B cell (primary cell): ENCODE data around the gene NBPF1. TPM values are rescaled to one million over a fixed set of nuclear protein-coding genes. Genes with fewer than 3 reads are reported as not detected.
"Not testable (repeated sequence)": the region's sequence is repeated elsewhere in the genome, so short reads cannot be mapped to it uniquely, and the experiment has no call there.

Experiments
- ATAC-seq: fragments of 200-7000 bp; cut with Tn5 transposase; one replicate; pipeline ENCODE4 v1.10.0; 2021; ENCODE audit warnings: low read depth, mild to moderate bottlenecking, moderate number of reproducible peaks, moderate library complexity
- CTCF ChIA-PET: fragments of 350-600 bp; sonication (Branson Sonifier 250); formaldehyde crosslinking; loops from one replicate; lab custom pipeline; 2021; ENCODE audit warnings: antibody characterized with exemption, inconsistent platforms; lab: Charles Lee
- POLR2A ChIA-PET: fragments of 350-600 bp; sonication (Branson Sonifier 250); formaldehyde crosslinking; loops from one replicate; lab custom pipeline; 2021; ENCODE audit warnings: antibody characterized with exemption; lab: Charles Lee
- DNase-seq: peaks from one replicate; pipeline ENCODE4 v3.0.0; 2013
- H2AFZ ChIP-seq: 2 replicates; pipeline ENCODE4 v1.6.1; 2012; ENCODE audit warnings: mild to moderate bottlenecking, low read depth, low read length; ENCODE audit not compliant: insufficient read depth, poor library complexity, severe bottlenecking
- H3K27ac ChIP-seq, 2 donors: 1 replicate in 1 of 2; 2 replicates in 1 of 2; pipeline ENCODE4 v1.5.1; 2012 to 2013; ENCODE audit warnings: low read length in 2 of 2, mild to moderate bottlenecking in 2 of 2, moderate library complexity in 1 of 2
- H3K27me3 ChIP-seq, 4 experiments: fragments of 200-600 bp in 1 of 4; sonication (generic) in 1 of 4; replicated peaks in 1 of 4; 1 replicate in 2 of 4; 2 replicates in 2 of 4; pipeline versions ENCODE4 v1.6.1 to v1.7.0; 2013 to 2016; ENCODE audit warnings: low read length in 3 of 4, mild to moderate bottlenecking in 2 of 4, mixed read lengths in 1 of 4, moderate library complexity in 1 of 4; ENCODE audit not compliant: insufficient read depth in 4 of 4, control insufficient read depth in 3 of 4; ENCODE audit errors: control extremely low read depth in 1 of 4
- H3K36me3 ChIP-seq, 2 experiments: replicated peaks in 1 of 2; 1 replicate in 1 of 2; 2 replicates in 1 of 2; pipeline versions ENCODE4 v1.6.1 to v1.7.1; 2013; ENCODE audit warnings: low read length in 1 of 2; ENCODE audit not compliant: insufficient read depth in 2 of 2, control insufficient read depth in 1 of 2; ENCODE audit errors: control extremely low read depth in 1 of 2, extremely low read depth in 1 of 2
- H3K4me1 ChIP-seq, 2 donors: fragments of 200-600 bp in 1 of 2; sonication (generic) in 1 of 2; 1 replicate in 1 of 2; 2 replicates in 1 of 2; pipeline versions ENCODE4 v1.5.1 to v1.6.1; 2013 to 2017; ENCODE audit warnings: low read length in 2 of 2; ENCODE audit not compliant: control insufficient read depth in 2 of 2, insufficient read depth in 2 of 2
- H3K4me2 ChIP-seq: replicated peaks from 2 replicates; pipeline ENCODE3; 2012; ENCODE audit warnings: mild to moderate bottlenecking, low read depth, low read length; ENCODE audit not compliant: poor library complexity, severe bottlenecking
- H3K4me3 ChIP-seq, 5 experiments: fragments of 200-600 bp in 1 of 5; sonication (generic) in 1 of 5; 1 replicate in 3 of 5; 2 replicates in 2 of 5; pipeline versions ENCODE4 v1.5.1 to v1.7.0; 2011 to 2016; ENCODE audit warnings: low read length in 4 of 5, mild to moderate bottlenecking in 4 of 5, low read depth in 2 of 5, control low read depth in 1 of 5, moderate library complexity in 1 of 5; ENCODE audit not compliant: insufficient read depth in 1 of 5; ENCODE audit errors: control extremely low read depth in 1 of 5, extremely low read depth in 1 of 5
- H3K79me2 ChIP-seq: fragments of 200-600 bp; sonication (generic); one replicate; pipeline ENCODE4 v1.6.0; 2016; ENCODE audit warnings: low read length; ENCODE audit not compliant: control insufficient read depth, insufficient read depth
- H3K9ac ChIP-seq: fragments of 200-600 bp; sonication (generic); 2 replicates; pipeline ENCODE4 v1.6.1; 2017; ENCODE audit warnings: mild to moderate bottlenecking, low read length, moderate library complexity
- H3K9me3 ChIP-seq, 3 donors: one replicate each; pipeline versions ENCODE4 v1.6.1 to v1.7.1; 2013; ENCODE audit warnings: low read length in 2 of 3; ENCODE audit not compliant: control insufficient read depth in 2 of 3, insufficient read depth in 1 of 3; ENCODE audit errors: control extremely low read depth in 1 of 3
- H4K20me1 ChIP-seq: 2 replicates; pipeline ENCODE4 v1.6.0; 2012; ENCODE audit warnings: mild to moderate bottlenecking, low read length; ENCODE audit not compliant: insufficient read depth, control insufficient read depth, poor library complexity, severe bottlenecking
- H3K27ac Mint-ChIP-seq: one replicate; pipeline ENCODE4 v1.8.0; 2021; ENCODE audit warnings: mixed read lengths
- H3K27me3 Mint-ChIP-seq: one replicate; pipeline ENCODE4 v1.8.0; 2021; ENCODE audit warnings: mixed read lengths
- H3K4me1 Mint-ChIP-seq: one replicate; pipeline ENCODE4 v1.8.0; 2021; ENCODE audit warnings: mixed read lengths
- H3K4me3 Mint-ChIP-seq: one replicate; pipeline ENCODE4 v1.8.0; 2021; ENCODE audit warnings: mixed read lengths
- H3K9me3 Mint-ChIP-seq: one replicate; pipeline ENCODE4 v1.8.0; 2022; ENCODE audit warnings: mixed read lengths; ENCODE audit not compliant: insufficient read depth
- CTCF ChIP-seq: fragments of 200-600 bp; IDR thresholded peaks from one replicate; pipeline ENCODE4 v1.8.0; 2022; ENCODE audit warnings: antibody characterized with exemption, mild to moderate bottlenecking
- EZH2 ChIP-seq: IDR thresholded peaks from 2 replicates; pipeline ENCODE4 v1.6.1; 2012; ENCODE audit warnings: borderline replicate concordance, low read depth, mild to moderate bottlenecking, moderate library complexity, low read length; ENCODE audit not compliant: insufficient read depth, poor library complexity, severe bottlenecking
- WGBS: methylation state at CpG from one replicate; pipeline ENCODE4 v1.1.5; 2013; ENCODE audit warnings: missing lambda C conversion rate; ENCODE audit not compliant: insufficient coverage; 5-methylcytosine and 5-hydroxymethylcytosine counted together
- intact Hi-C: fragments of 100-400 bp; cut with micrococcal nuclease; formaldehyde crosslinking; loops from one replicate; pipeline ENCODE4 v1.10.0; 2022
- polyA plus RNA-seq: library from polyadenylated mRNA; depleted of rRNA; stranded (reverse); fragments of >200 nt; gene quantifications from 2 replicates; pipeline ENCODE4 v1.2.3, GENCODE V29; 2012
- total RNA-seq, 2 donors: library from RNA; stranded (reverse); fragments of 120-200 nt in 1 of 2; gene quantifications; 1 replicate in 1 of 2; 2 replicates in 1 of 2; pipeline versions ENCODE4 v1.2.3 to v1.2.4, GENCODE V29; 2013 to 2022

NBPF1 gene
- total and polyA plus RNA-seq, 2 donors (not counting 1 experiment from before 2014, with no cell fraction given) = 19.1 to 66.3 TPM

- Histone ChIP-seq H3K27ac (no peak overlapping the region), H3K4me3 (no peak overlapping the region), H3K27me3 (peaks cover 0 to 4% (median 0%) of the 10 kb centered on the region in 4 experiments), H3K36me3 (peaks cover 0 to 34% of the 10 kb centered on the region in 2 experiments), H3K4me1 (peaks cover 6 to 7% of the 10 kb centered on the region in 2 donors), H2AFZ (no peak overlapping the region), H3K9me3 (no peaks in the 10 kb centered on the region), H3K4me2 (no peak overlapping the region), H4K20me1 (peaks cover 11% of the 10 kb centered on the region), H3K79me2 (no peaks in the 10 kb centered on the region), H3K9ac (no peak overlapping the region)
- no peak overlapping the region for H3K27ac Mint-ChIP-seq
- H3K27me3 Mint-ChIP-seq = no peaks in the 10 kb centered on the region
- DNase-seq (no peak), ATAC-seq (no peak)
- H3K4me1 Mint-ChIP-seq = no peaks in the 10 kb centered on the region
- CTCF ChIA-PET = interaction anchor here (2.0 kb wide), 1 partner anchor 13 kb away, joined by 10 read pairs; no protein-coding TSS in a partner anchor
- POLR2A ChIA-PET = no interaction called here
- TF ChIP-seq CTCF = no peak
- no peak for TF ChIP-seq EZH2
- no peaks in the 10 kb centered on the region for H3K9me3 Mint-ChIP-seq
- no peak overlapping the region for H3K4me3 Mint-ChIP-seq
- WGBS = 86% methylated on average over 2 of the region's 2 CpGs
- intact Hi-C loops = no loop called here
Observed at GRCh38 chr1:16607433-16607851, 5.9 kb downstream of the NBPF1 start.

- Histone ChIP-seq H4K20me1 (peaks cover 11% of the 10 kb centered on the region), H3K36me3 (peaks cover 0 to 34% of the 10 kb centered on the region in 2 experiments)
- H3K27me3 Mint-ChIP-seq, H3K27ac ChIP-seq, H3K79me2 ChIP-seq, H3K4me2 ChIP-seq, intact Hi-C loops, H3K4me3 Mint-ChIP-seq, DNase-seq, H3K9me3 ChIP-seq, H3K27me3 ChIP-seq, H3K4me1 ChIP-seq, H3K9me3 Mint-ChIP-seq, H3K9ac ChIP-seq, CTCF ChIA-PET, ATAC-seq, H3K4me1 Mint-ChIP-seq, H3K27ac Mint-ChIP-seq, H2AFZ ChIP-seq, H3K4me3 ChIP-seq: not testable (repeated sequence)
- WGBS = 87% methylated on average over 5 of the region's 5 CpGs
- POLR2A ChIA-PET = interaction anchor here (0.7 kb wide), 1 partner anchor 154 kb away, joined by 3 read pairs; no protein-coding TSS in a partner anchor
Observed at GRCh38 chr1:16606666-16607432, 6.5 kb downstream of the NBPF1 start.
